ENCODE measurements around the gene IQSEC2. TPM values are rescaled to one million over a fixed set of nuclear protein-coding genes. Genes with fewer than 3 reads are reported as not detected.

The IQSEC2 gene
- total and polyA plus RNA-seq, 9 of the 15 experiments (the other 6 are each of a cell fraction or from before 2014, with no cell fraction given): 2.7 to 41.8 (median 20.1) TPM

DNA sequence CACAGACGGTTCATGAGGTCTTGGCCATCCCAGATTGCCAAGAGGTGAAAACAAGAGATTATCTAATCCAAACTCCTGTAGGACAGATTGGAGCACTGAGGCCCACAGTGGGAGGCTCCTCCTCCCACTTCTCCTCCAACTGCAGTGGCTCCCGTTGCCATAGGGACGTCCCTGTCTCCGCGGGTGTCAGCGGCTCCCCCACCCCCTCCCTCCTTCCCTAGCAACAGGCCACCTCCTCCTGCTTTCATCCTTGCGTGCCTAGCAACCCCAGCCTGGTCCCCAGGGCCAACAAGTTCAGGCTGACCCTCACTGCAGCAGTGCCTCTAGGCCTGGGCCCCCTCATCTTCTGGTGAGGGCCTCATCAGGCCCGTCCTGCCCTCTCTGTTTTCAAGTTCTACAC is 6.8 kb upstream of the IQSEC2 start:
- H3K27me3 ChIP-seq (ENCODE audit: control insufficient read depth in 2 of 2, insufficient read depth in 2 of 2, low read length in 2 of 2): no peaks in the 10 kb centered on the region
- H3K4me1 ChIP-seq (replicated peaks in 1 of 2; ENCODE audit: control insufficient read depth in 2 of 2, insufficient read depth in 2 of 2, low read length in 2 of 2): peaks cover 0 to 13% of the 10 kb centered on the region in 2 experiments; a peak in 2 of 5 replicates
- BruUV-seq (replicated peaks): no TSS peak
- no peak overlapping the region for H2AFZ ChIP-seq (ENCODE audit: low read depth, low read length)
- H4K20me1 ChIP-seq (replicated peaks; ENCODE audit: control insufficient read depth, insufficient read depth, low read length): no peaks in the 10 kb centered on the region
- ChIA-PET CTCF (ENCODE audit: low intra/inter-chr PET ratio) (no interaction called here), POLR2A (interaction anchor here (0.6 kb wide), 1 partner anchor 12 kb away, joined by 5 read pairs; no protein-coding TSS in a partner anchor)
- H3K79me2 ChIP-seq (ENCODE audit: control insufficient read depth, insufficient read depth, low read length): no peaks in the 10 kb centered on the region
- no peaks in the 10 kb centered on the region for H3K9me3 ChIP-seq (replicated peaks; ENCODE audit: control insufficient read depth, insufficient read depth, low read depth, low read length)
- FAIRE-seq (no peak), DNase-seq (ENCODE audit: extremely low read depth in 1 of 4, low spot score in 3 of 4) (peak; percentile 58 to 68 (median 64)), ATAC-seq (peak; percentile 59)
- 13% methylated on average over 4 of the region's 8 CpGs for WGBS (ENCODE audit: insufficient coverage, low coverage, missing lambda C conversion rate)
- in situ Hi-C loops (cut with MboI) (no loop called here), intact Hi-C loops (cut with micrococcal nuclease) (no loop called here)
- H3K4me3 ChIP-seq: no peak overlapping the region
- H3K9me1 ChIP-seq (ENCODE audit: control insufficient read depth, insufficient read depth, low read length): no peaks in the 10 kb centered on the region
- peak overlapping the region in 1 of 2 experiments; percentile 64; a peak in 1 of 4 replicates for H3K9ac ChIP-seq (ENCODE audit: insufficient read depth in 1 of 2, low read depth in 2 of 2, low read length in 2 of 2)
- H3K4me2 ChIP-seq (ENCODE audit: insufficient read depth, low read length): no peak overlapping the region
- H3K27ac ChIP-seq (ENCODE audit: extremely low read depth, low read depth, low read length): no peak overlapping the region
- H3K36me3 ChIP-seq (ENCODE audit: control insufficient read depth, insufficient read depth, low read length): no peaks in the 10 kb centered on the region
- TF ChIP-seq KDM1A (IDR thresholded peaks at IDR 0.05) (peak in 1 of 2 experiments; percentile 42; a peak in 1 of 4 replicates), NCOA2 (IDR thresholded peaks at IDR 0.05; ENCODE audit: partially characterized antibody in 2 of 2) (no peak), TEAD4 (IDR thresholded peaks at IDR 0.05; ENCODE audit: low read length) (no peak), TEAD4 (CRISPR knock-in tag; IDR thresholded peaks at IDR 0.05; ENCODE audit: borderline replicate concordance) (no peak), ZFPM2 (CRISPR knock-in tag; IDR thresholded peaks at IDR 0.05) (no peak), ERF (CRISPR knock-in tag; IDR thresholded peaks at IDR 0.05) (no peak), ZBTB17 (CRISPR knock-in tag; IDR thresholded peaks at IDR 0.05) (no peak)
- TF ChIP-seq, protein P1, sequence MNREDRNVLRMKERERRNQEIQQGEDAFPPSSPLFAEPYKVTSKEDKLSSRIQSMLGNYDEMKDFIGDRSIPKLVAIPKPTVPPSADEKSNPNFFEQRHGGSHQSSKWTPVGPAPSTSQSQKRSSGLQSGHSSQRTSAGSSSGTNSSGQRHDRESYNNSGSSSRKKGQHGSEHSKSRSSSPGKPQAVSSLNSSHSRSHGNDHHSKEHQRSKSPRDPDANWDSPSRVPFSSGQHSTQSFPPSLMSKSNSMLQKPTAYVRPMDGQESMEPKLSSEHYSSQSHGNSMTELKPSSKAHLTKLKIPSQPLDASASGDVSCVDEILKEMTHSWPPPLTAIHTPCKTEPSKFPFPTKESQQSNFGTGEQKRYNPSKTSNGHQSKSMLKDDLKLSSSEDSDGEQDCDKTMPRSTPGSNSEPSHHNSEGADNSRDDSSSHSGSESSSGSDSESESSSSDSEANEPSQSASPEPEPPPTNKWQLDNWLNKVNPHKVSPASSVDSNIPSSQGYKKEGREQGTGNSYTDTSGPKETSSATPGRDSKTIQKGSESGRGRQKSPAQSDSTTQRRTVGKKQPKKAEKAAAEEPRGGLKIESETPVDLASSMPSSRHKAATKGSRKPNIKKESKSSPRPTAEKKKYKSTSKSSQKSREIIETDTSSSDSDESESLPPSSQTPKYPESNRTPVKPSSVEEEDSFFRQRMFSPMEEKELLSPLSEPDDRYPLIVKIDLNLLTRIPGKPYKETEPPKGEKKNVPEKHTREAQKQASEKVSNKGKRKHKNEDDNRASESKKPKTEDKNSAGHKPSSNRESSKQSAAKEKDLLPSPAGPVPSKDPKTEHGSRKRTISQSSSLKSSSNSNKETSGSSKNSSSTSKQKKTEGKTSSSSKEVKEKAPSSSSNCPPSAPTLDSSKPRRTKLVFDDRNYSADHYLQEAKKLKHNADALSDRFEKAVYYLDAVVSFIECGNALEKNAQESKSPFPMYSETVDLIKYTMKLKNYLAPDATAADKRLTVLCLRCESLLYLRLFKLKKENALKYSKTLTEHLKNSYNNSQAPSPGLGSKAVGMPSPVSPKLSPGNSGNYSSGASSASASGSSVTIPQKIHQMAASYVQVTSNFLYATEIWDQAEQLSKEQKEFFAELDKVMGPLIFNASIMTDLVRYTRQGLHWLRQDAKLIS (CRISPR knock-in tag; IDR thresholded peaks at IDR 0.05): no peak
- TF ChIP-seq, protein P2, sequence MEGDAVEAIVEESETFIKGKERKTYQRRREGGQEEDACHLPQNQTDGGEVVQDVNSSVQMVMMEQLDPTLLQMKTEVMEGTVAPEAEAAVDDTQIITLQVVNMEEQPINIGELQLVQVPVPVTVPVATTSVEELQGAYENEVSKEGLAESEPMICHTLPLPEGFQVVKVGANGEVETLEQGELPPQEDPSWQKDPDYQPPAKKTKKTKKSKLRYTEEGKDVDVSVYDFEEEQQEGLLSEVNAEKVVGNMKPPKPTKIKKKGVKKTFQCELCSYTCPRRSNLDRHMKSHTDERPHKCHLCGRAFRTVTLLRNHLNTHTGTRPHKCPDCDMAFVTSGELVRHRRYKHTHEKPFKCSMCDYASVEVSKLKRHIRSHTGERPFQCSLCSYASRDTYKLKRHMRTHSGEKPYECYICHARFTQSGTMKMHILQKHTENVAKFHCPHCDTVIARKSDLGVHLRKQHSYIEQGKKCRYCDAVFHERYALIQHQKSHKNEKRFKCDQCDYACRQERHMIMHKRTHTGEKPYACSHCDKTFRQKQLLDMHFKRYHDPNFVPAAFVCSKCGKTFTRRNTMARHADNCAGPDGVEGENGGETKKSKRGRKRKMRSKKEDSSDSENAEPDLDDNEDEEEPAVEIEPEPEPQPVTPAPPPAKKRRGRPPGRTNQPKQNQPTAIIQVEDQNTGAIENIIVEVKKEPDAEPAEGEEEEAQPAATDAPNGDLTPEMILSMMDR (IDR thresholded peaks at IDR 0.05 in 2 of 3, conservative IDR thresholded peaks at IDR 0.05 in 1 of 3; ENCODE audit: insufficient read depth in 2 of 3, low read depth in 1 of 3, low read length in 3 of 3): no peak
- TF ChIP-seq, protein P3, sequence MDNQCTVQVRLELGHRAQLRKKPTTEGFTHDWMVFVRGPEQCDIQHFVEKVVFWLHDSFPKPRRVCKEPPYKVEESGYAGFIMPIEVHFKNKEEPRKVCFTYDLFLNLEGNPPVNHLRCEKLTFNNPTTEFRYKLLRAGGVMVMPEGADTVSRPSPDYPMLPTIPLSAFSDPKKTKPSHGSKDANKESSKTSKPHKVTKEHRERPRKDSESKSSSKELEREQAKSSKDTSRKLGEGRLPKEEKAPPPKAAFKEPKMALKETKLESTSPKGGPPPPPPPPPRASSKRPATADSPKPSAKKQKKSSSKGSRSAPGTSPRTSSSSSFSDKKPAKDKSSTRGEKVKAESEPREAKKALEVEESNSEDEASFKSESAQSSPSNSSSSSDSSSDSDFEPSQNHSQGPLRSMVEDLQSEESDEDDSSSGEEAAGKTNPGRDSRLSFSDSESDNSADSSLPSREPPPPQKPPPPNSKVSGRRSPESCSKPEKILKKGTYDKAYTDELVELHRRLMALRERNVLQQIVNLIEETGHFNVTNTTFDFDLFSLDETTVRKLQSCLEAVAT (IDR thresholded peaks at IDR 0.05): no peak

Data from K562 (cell line).